ENCODE measurements around the gene ZNF574. TPM values are rescaled to one million over a fixed set of nuclear protein-coding genes. Genes with fewer than 3 reads are reported as not detected.
A peak's percentile ranks its signal among the peaks of the same experiment; 100 is the strongest.

ZNF574 gene
- total and polyA plus RNA-seq, 2 of the 8 experiments (the other 6 are each of a cell fraction or from before 2014, with no cell fraction given) = 27.0 to 38.8 TPM

- TF ChIP-seq YY1 (IDR thresholded peaks at IDR 0.05; ENCODE audit: low read depth, low read length) (peak; percentile 96), JUND (IDR thresholded peaks at IDR 0.05; ENCODE audit: low read length) (0 out of 2 replicates have a peak, but pooled peaks have one; percentile 20), FOSL1 (IDR thresholded peaks at IDR 0.05; ENCODE audit: insufficient read depth, low read depth, low read length) (no peak), PHF8 (conservative IDR thresholded peaks at IDR 0.05; ENCODE audit: low read depth, low read length) (peak; percentile 86), POLR2A (IDR thresholded peaks at IDR 0.05; ENCODE audit: control extremely low read depth in 1 of 2, low read depth in 2 of 2, low read length in 2 of 2) (peak in 1 of 2 experiments; percentile 8; a peak in 1 of 3 replicates), POLR2AphosphoS5 (IDR thresholded peaks at IDR 0.05; ENCODE audit: low read depth, low read length) (peak; percentile 86), SP1 (IDR thresholded peaks at IDR 0.05; ENCODE audit: low read depth, low read length) (peak; percentile 98), E2F6 (IDR thresholded peaks at IDR 0.05) (peak; percentile 74), USF2 (IDR thresholded peaks at IDR 0.05; ENCODE audit: low read length) (no peak), KDM5A (IDR thresholded peaks at IDR 0.05; ENCODE audit: low read length) (no peak), RAD21 (IDR thresholded peaks at IDR 0.05 in 1 of 2, conservative IDR thresholded peaks at IDR 0.05 in 1 of 2; ENCODE audit: low read depth in 2 of 2, low read length in 2 of 2) (no peak), ASH2L (IDR thresholded peaks at IDR 0.05; ENCODE audit: low read length) (no peak), ATF2 (IDR thresholded peaks at IDR 0.05; ENCODE audit: low read length) (peak; percentile 80; the same call in 1 of the 2 replicates), BACH1 (IDR thresholded peaks at IDR 0.05; ENCODE audit: low read length) (no peak), TCF12 (IDR thresholded peaks at IDR 0.05; ENCODE audit: low read depth, low read length) (no peak), CTBP2 (IDR thresholded peaks at IDR 0.05; ENCODE audit: borderline replicate concordance, insufficient read depth, insufficient read length, low read length) (no peak), SP4 (IDR thresholded peaks at IDR 0.05; ENCODE audit: low read length) (0 out of 2 replicates have a peak, but pooled peaks have one; percentile 44), ATF3 (IDR thresholded peaks at IDR 0.05; ENCODE audit: insufficient read depth, low read depth, low read length) (no peak), MAX (IDR thresholded peaks at IDR 0.05) (peak; percentile 91), EGR1 (IDR thresholded peaks at IDR 0.05; ENCODE audit: borderline replicate concordance, low read depth, low read length) (no peak)
These were observed at the start of gene ZNF574 (continued) for GRCh38 chr19:42075616-42076379.
